Thyroid gland (tissue), 4 donors: ENCODE data around the gene AIFM1. TPM values are rescaled to one million over a fixed set of nuclear protein-coding genes. Genes with fewer than 3 reads are reported as not detected.

Experiments used
- DNase-seq, 2 donors: peaks; one replicate each; pipeline ENCODE4 v3.0.0-alpha.2; 2019
- H3K27ac ChIP-seq, 3 donors: fragments of 200-600 bp; sonication (generic); 1 replicate in 2 of 3; 2 replicates in 1 of 3; pipeline ENCODE4 v1.5.1; 2016 to 2019; ENCODE audit warnings: mild to moderate bottlenecking in 1 of 3, moderate library complexity in 1 of 3
- H3K27me3 ChIP-seq: fragments of 200-600 bp; sonication (generic); one replicate; pipeline ENCODE4 v1.5.1; 2019
- H3K36me3 ChIP-seq, 2 donors: fragments of 200-600 bp; sonication (generic); one replicate each; pipeline ENCODE4 v1.5.1; 2016 to 2019
- H3K4me1 ChIP-seq, 2 donors: fragments of 200-600 bp; sonication (generic); one replicate each; pipeline ENCODE4 v1.5.1; 2017 to 2019
- H3K4me3 ChIP-seq, 3 donors: fragments of 200-600 bp; sonication (generic); replicated peaks in 1 of 3; 1 replicate in 2 of 3; 2 replicates in 1 of 3; pipeline ENCODE4 v1.5.1; 2016; ENCODE audit warnings: mild to moderate bottlenecking in 1 of 3
- H3K9me3 ChIP-seq: fragments of 200-600 bp; sonication (generic); one replicate; pipeline ENCODE4 v1.5.1; 2017
- POLR2A ChIP-seq, 2 donors: fragments of 450-650 bp; IDR thresholded peaks; one replicate each; pipeline ENCODE4 v1.6.1; 2017; ENCODE audit warnings: antibody characterized with exemption in 2 of 2, mild to moderate bottlenecking in 2 of 2, moderate library complexity in 1 of 2
- WGBS, 2 donors: methylation state at CpG; one replicate each; pipeline ENCODE4 v1.1.5; 2017; 5-methylcytosine and 5-hydroxymethylcytosine counted together
- intact Hi-C: fragments of 100-400 bp; cut with DNase I; formaldehyde crosslinking; loops from one replicate; pipeline ENCODE4 v1.15.1; 2023
- total RNA-seq, 4 donors: library from RNA; depleted of rRNA; stranded (reverse); fragments of >200 nt; gene quantifications; one replicate each; pipeline ENCODE4 v1.2.3, GENCODE V29; 2016
- TF ChIP-seq, protein P1 (sequence below), 6 experiments: fragments of 200-600 bp in 3 of 6; fragments of 450-650 bp in 3 of 6; sonication (generic) in 3 of 6; IDR thresholded peaks; one replicate each; pipeline ENCODE4 v1.5.1; 2016 to 2019; ENCODE audit warnings: antibody characterized with exemption in 6 of 6, mild to moderate bottlenecking in 2 of 6, inconsistent platforms in 1 of 6, moderate library complexity in 1 of 6

AIFM1 gene
- total RNA-seq, 4 donors from 2014 or later, result 13.3 to 21.1 (median 17.3) TPM

DNA sequence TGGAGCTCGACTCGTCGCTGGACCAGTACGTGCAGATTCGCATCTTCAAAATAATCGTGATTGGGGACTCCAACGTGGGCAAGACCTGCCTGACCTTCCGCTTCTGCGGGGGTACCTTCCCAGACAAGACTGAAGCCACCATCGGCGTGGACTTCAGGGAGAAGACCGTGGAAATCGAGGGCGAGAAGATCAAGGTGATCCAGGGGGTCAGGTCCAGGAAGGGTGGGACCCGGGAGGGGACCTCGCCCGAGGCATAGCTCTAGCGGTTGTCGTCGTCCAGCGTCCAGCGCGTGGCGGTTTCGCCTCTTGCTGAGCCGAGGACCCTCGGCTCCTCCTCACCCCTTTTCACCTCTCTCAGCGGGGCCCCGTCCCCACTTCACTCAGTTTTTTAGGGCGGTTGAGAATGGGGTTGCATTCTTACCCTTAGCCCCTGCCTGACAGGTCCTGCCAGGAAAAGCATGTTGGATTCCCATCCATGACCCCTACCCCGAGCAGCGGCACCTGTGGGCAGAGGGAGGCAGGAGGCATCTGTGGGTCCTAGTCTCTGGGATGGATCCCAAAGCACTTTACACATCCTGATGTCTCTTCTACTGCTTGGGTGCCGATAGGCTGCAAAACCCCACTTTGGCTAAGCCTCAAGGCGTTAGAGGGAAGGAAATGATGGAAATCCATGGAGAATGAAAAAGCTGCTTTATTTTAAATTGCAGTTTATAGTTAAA is 6.6 kb upstream of the AIFM1 start:
- 20 to 37% methylated on average over 7 to 22 of the region's 34 CpGs for WGBS, 2 donors
- TF ChIP-seq POLR2A (IDR thresholded peaks at IDR 0.05), result no peak
- TF ChIP-seq, protein P1, sequence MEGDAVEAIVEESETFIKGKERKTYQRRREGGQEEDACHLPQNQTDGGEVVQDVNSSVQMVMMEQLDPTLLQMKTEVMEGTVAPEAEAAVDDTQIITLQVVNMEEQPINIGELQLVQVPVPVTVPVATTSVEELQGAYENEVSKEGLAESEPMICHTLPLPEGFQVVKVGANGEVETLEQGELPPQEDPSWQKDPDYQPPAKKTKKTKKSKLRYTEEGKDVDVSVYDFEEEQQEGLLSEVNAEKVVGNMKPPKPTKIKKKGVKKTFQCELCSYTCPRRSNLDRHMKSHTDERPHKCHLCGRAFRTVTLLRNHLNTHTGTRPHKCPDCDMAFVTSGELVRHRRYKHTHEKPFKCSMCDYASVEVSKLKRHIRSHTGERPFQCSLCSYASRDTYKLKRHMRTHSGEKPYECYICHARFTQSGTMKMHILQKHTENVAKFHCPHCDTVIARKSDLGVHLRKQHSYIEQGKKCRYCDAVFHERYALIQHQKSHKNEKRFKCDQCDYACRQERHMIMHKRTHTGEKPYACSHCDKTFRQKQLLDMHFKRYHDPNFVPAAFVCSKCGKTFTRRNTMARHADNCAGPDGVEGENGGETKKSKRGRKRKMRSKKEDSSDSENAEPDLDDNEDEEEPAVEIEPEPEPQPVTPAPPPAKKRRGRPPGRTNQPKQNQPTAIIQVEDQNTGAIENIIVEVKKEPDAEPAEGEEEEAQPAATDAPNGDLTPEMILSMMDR (IDR thresholded peaks at IDR 0.05), result no peak

DNA sequence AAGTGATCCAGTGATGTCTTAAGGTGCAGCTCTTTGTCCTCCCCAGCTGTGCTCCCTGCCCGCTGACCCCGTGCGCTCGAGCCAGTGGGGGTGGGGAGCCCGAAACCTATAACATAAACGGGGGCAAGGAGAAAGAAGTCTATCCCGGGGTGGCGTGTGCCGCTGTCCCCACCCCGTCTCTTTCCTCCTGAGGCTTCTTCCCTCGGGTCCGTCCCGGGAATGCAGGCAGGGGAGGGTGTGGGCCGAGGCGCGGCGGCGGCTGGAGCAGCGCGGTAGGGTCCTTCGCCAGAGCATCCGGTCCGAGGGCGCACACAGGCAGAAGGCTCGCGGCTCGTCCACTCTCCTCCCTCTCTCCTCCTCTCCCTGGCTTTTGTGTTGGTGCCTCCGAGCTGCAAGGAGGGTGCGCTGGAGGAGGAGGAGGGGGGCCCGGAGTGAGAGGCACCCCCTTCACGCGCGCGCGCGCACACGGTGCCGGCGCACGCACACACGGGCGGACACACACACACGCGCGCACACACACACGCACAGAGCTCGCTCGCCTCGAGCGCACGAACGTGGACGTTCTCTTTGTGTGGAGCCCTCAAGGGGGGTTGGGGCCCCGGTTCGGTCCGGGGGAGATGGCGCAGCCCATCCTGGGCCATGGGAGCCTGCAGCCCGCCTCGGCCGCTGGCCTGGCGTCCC is 5.9 kb upstream of the AIFM1 start, which contains the start of gene RAB33A:
Gene RAB33A (plus strand): TSS at position 517 of the 681 bp plus-strand sequence. CDS start 101 bp downstream, at position 618.
- peak within 1 kb of the TSS in 1 of 3 donors; percentile 15 for H3K4me3 ChIP-seq
- no peaks in the 10 kb centered on the region for H3K4me1 ChIP-seq
- no peak for TF ChIP-seq POLR2A (IDR thresholded peaks at IDR 0.05)
- TF ChIP-seq, protein P1 (IDR thresholded peaks at IDR 0.05), result no peak
- H3K27me3 ChIP-seq, result no peaks in the 10 kb centered on the region
- DNase-seq, result no peak
- H3K27ac ChIP-seq, result no peak within 1 kb of the TSS
- no CpG with 5 or more reads among the region's 61 CpGs for WGBS, 2 donors
- H3K9me3 ChIP-seq, result no peaks in the 10 kb centered on the region
- H3K36me3 ChIP-seq, result no peaks in the 10 kb centered on the region
- intact Hi-C loops, result no loop called here

More for the DNA sequence above, 6.6 kb upstream of the AIFM1 start:
- intact Hi-C loops, result no loop called here
- Histone ChIP-seq H3K27ac (no peak overlapping the region), H3K4me3 (no peak overlapping the region), H3K4me1 (no peaks in the 10 kb centered on the region), H3K36me3 (no peaks in the 10 kb centered on the region), H3K27me3 (no peaks in the 10 kb centered on the region), H3K9me3 (no peaks in the 10 kb centered on the region)
- DNase-seq, result no peak

DNA sequence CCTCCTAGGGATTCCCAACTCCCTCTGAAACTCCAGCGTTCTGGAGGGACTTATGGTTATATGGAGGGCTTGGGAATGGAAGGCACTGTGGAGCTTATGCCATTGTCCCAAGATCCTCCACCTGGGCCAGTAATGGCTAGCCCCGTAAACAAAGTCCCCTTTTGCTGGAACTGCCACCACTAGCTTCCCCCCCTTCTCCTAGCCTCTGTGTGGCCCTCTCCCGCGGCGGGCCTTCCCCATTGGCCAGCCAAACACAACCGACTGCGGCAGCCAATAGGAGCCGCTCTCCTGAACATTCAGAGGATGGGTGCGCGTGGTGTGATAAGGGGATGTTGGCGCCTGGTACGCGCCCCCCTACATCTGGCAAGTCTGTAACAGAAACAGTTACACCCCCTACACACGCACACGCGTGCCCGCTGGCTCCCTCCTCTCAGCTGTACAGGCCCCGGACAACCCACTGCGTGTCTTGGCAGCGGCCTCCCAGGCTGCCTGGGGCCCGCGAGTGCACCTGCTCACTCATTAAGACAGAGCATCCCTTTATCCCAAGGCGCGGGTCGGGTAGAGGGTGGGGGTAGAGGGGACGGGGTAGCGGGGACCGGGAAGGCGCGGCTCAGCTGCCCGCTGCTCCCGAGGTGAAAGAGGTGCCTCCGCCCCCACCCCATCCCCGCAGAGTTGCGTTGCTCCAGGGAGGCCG is 5.3 kb upstream of the AIFM1 start:
- Histone ChIP-seq H3K27ac (no peak overlapping the region), H3K4me3 (peak overlapping the region in 1 of 3 donors; percentile 15), H3K27me3 (no peaks in the 10 kb centered on the region), H3K4me1 (no peaks in the 10 kb centered on the region), H3K9me3 (no peaks in the 10 kb centered on the region), H3K36me3 (no peaks in the 10 kb centered on the region)
- peak in 1 of 2 donors; percentile 5 for DNase-seq
- no peak for TF ChIP-seq POLR2A (IDR thresholded peaks at IDR 0.05)
- TF ChIP-seq, protein P1 (IDR thresholded peaks at IDR 0.05), result no peak
- intact Hi-C loops, result no loop called here
- no CpG with 5 or more reads among the region's 36 CpGs for WGBS, 2 donors

DNA sequence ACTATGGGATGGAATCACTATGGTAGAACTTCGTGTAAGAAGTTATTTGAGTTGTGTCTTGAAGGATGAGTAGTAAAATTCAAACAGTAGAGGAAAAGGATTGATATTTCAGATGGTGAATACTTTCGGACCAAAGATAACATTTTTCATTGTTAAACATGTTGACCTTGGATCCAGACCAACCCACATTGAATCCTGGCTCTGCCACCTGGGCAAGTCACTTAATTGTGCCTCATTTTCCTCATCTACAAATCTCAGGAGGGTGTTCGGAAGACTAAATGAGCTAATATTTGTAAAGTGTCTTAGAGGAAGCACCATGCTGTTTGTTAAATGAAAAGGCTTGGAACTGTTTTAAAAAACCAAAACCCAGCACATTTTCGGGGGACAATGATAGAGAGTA is 1.4 kb upstream of the AIFM1 start:
- TF ChIP-seq, protein P1 (IDR thresholded peaks at IDR 0.05), result no peak
- TF ChIP-seq POLR2A (IDR thresholded peaks at IDR 0.05), result no peak
- H3K27ac ChIP-seq, result no peak overlapping the region
- no peak for DNase-seq
- intact Hi-C loops, result no loop called here
- no peaks in the 10 kb centered on the region for H3K9me3 ChIP-seq
- H3K4me1 ChIP-seq, result peaks cover 0 to 5% of the 10 kb centered on the region in 2 donors
- H3K4me3 ChIP-seq, result no peak overlapping the region
- H3K36me3 ChIP-seq, result no peaks in the 10 kb centered on the region
- no peaks in the 10 kb centered on the region for H3K27me3 ChIP-seq
- 52 to 66% methylated on average over 4 of the region's 4 CpGs for WGBS, 2 donors
